Endothelial cell of umbilical vein (primary cell): Measurements from ENCODE around the gene IDI1.

ENCODE experiments used
- CTCF ChIP-seq, 2 donors: IDR thresholded peaks; 1 replicate in 1 of 2; 2 replicates in 1 of 2; pipeline ENCODE4 v1.5.1; 2011; ENCODE audit warnings: low read length in 2 of 2, mild to moderate bottlenecking in 2 of 2, moderate library complexity in 2 of 2, control low read depth in 1 of 2, inconsistent platforms in 1 of 2, low read depth in 1 of 2; ENCODE audit not compliant: insufficient read depth in 1 of 2; ENCODE audit errors: extremely low read depth in 1 of 2
- EZH2 ChIP-seq: IDR thresholded peaks from 2 replicates; pipeline ENCODE4 v1.6.1; 2012; ENCODE audit warnings: borderline replicate concordance, low read depth, mild to moderate bottlenecking, moderate library complexity, low read length, inconsistent platforms; ENCODE audit not compliant: severe bottlenecking
- JUN ChIP-seq: IDR thresholded peaks from 2 replicates; pipeline ENCODE4 v1.6.1; 2011; ENCODE audit warnings: borderline replicate concordance, low read depth; ENCODE audit not compliant: insufficient read length, insufficient read depth
- POLR2A ChIP-seq: IDR thresholded peaks from 2 replicates; pipeline ENCODE4 v1.6.1; 2012; ENCODE audit warnings: low read depth, mild to moderate bottlenecking, control low read depth, low read length

GRCh38 chr10:1011696-1012095, 37.2 kb downstream of the IDI1 start:
- no peak for TF ChIP-seq EZH2
- TF ChIP-seq CTCF (IDR thresholded peaks at IDR 0.05; ENCODE audit: extremely low read depth in 1 of 2, insufficient read depth in 1 of 2, low read depth in 1 of 2, low read length in 2 of 2): no peak
- no peak for TF ChIP-seq JUN
- no peak for TF ChIP-seq POLR2A
